Tibial nerve (tissue), 3 donors: ENCODE measurements around the gene KATNIP.

Experiments used
- POLR2A ChIP-seq, 2 donors: fragments of 450-650 bp; IDR thresholded peaks; one replicate each; pipeline ENCODE4 v1.6.1; 2017; ENCODE audit warnings: antibody characterized with exemption in 2 of 2, mild to moderate bottlenecking in 2 of 2, moderate library complexity in 2 of 2
- TF ChIP-seq, protein P1 (sequence below), 5 experiments: fragments of 200-600 bp in 3 of 5; fragments of 450-650 bp in 2 of 5; sonication (generic) in 3 of 5; IDR thresholded peaks; one replicate each; pipeline ENCODE4 v1.5.1; 2016 to 2019; ENCODE audit warnings: antibody characterized with exemption in 5 of 5, mild to moderate bottlenecking in 3 of 5, moderate library complexity in 2 of 5

DNA sequence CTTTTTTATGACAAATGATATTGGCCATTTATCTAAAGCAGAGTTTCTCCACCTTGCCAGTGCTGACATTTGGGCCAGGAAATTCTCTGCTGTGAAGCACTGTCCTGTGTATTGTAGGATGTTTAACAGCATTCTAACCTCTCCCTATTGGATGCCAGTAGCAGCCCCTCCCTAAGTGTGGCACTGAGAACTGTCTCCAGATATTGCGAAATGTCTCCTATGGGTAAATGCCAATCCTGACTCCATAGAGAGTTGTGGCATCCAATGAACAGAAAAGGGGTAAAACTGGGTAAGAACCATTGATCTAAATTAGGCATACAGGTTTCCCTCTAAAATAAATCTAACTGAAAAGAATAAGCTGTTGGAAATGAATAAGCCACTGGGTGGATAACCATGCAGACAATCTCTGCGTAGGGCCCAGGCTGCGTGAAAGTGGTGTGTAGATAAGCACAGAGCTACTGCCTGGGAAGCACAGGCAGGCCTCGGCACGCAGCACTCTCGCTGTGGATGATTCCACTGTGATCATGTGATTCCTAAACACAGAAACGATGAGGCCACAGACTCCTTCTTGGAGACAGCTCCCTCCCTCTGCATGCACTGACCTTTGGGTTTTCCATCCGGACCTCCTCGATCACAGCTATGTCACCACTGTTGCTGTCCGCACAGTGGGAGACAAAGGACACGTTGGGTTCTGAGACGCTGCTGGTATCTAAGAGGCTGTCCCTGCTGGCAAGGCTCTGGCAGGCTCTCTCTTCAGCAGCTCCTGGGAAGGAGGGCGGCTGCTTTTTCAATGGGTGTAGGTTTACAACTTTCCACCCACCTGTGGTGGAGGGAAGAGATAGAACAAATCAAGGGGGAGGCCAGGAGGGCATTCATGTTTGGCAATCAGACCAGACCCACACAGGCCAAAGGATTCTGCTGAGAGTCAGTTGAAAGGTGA, 44.4 kb upstream of the KATNIP start:
- TF ChIP-seq, protein P1, sequence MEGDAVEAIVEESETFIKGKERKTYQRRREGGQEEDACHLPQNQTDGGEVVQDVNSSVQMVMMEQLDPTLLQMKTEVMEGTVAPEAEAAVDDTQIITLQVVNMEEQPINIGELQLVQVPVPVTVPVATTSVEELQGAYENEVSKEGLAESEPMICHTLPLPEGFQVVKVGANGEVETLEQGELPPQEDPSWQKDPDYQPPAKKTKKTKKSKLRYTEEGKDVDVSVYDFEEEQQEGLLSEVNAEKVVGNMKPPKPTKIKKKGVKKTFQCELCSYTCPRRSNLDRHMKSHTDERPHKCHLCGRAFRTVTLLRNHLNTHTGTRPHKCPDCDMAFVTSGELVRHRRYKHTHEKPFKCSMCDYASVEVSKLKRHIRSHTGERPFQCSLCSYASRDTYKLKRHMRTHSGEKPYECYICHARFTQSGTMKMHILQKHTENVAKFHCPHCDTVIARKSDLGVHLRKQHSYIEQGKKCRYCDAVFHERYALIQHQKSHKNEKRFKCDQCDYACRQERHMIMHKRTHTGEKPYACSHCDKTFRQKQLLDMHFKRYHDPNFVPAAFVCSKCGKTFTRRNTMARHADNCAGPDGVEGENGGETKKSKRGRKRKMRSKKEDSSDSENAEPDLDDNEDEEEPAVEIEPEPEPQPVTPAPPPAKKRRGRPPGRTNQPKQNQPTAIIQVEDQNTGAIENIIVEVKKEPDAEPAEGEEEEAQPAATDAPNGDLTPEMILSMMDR (IDR thresholded peaks at IDR 0.05) = no peak
- no peak for TF ChIP-seq POLR2A (IDR thresholded peaks at IDR 0.05)
